Measurements from ENCODE around the gene BRPF3. TPM values are rescaled to one million over a fixed set of nuclear protein-coding genes. Genes with fewer than 3 reads are reported as not detected.

The BRPF3 gene
- total and polyA plus RNA-seq, 7 donors = 15.3 to 47.2 (median 21.0) TPM

DNA sequence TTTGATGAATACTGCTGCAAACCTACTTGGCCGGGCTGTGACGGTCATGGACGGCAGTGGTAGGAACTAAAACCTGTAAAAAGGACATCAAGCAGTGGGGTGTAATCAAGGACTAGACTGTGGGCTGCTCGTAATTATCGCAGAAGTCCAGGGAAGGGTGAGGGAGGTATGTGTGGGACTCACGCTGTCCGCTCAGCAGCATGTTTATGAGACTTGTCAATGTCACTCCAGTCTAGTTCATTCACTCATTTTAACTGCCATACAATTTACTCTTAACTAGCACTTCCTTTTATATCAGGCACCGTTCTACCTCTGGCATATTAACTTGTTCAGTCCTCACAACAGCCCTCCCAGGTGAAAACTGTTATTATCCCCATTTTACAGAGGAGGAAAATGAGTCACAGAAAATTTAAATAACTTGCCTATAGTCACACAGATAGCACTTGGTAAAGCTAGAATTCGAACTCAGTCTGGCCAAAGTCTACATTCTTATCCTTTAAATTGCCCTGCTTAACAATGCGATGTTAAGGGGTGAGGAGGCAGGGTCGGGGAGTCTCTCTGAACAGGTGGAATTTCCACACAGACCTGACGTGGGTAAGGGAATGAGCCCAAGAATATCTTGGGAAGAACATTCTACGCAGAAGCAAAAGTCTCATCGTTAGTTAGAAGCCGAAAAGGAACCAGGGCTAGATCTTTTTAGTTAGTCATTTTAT lies 77.4 kb downstream of the BRPF3 start:
- Histone ChIP-seq H3K4me3 (no peak overlapping the region), H3K36me3 (ENCODE audit: insufficient read depth in 1 of 2, low read depth in 1 of 2) (no peaks in the 10 kb centered on the region), H3K27ac (no peak overlapping the region), H3K4me1 (no peaks in the 10 kb centered on the region), H3K9me3 (no peaks in the 10 kb centered on the region), H3K27me3 (ENCODE audit: insufficient read depth in 3 of 3, low read length in 2 of 3) (peaks cover 0 to 53% (median 2%) of the 10 kb centered on the region in 3 donors)
- TF ChIP-seq, protein P1, sequence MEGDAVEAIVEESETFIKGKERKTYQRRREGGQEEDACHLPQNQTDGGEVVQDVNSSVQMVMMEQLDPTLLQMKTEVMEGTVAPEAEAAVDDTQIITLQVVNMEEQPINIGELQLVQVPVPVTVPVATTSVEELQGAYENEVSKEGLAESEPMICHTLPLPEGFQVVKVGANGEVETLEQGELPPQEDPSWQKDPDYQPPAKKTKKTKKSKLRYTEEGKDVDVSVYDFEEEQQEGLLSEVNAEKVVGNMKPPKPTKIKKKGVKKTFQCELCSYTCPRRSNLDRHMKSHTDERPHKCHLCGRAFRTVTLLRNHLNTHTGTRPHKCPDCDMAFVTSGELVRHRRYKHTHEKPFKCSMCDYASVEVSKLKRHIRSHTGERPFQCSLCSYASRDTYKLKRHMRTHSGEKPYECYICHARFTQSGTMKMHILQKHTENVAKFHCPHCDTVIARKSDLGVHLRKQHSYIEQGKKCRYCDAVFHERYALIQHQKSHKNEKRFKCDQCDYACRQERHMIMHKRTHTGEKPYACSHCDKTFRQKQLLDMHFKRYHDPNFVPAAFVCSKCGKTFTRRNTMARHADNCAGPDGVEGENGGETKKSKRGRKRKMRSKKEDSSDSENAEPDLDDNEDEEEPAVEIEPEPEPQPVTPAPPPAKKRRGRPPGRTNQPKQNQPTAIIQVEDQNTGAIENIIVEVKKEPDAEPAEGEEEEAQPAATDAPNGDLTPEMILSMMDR (IDR thresholded peaks at IDR 0.05) = no peak
- DNase-seq = no peak
- 73 to 77% (median 76%) methylated on average over 15 of the region's 15 CpGs for WGBS, 3 donors
- intact Hi-C loops (cut with DNase I) = no loop called here
- ATAC-seq = no peak

DNA sequence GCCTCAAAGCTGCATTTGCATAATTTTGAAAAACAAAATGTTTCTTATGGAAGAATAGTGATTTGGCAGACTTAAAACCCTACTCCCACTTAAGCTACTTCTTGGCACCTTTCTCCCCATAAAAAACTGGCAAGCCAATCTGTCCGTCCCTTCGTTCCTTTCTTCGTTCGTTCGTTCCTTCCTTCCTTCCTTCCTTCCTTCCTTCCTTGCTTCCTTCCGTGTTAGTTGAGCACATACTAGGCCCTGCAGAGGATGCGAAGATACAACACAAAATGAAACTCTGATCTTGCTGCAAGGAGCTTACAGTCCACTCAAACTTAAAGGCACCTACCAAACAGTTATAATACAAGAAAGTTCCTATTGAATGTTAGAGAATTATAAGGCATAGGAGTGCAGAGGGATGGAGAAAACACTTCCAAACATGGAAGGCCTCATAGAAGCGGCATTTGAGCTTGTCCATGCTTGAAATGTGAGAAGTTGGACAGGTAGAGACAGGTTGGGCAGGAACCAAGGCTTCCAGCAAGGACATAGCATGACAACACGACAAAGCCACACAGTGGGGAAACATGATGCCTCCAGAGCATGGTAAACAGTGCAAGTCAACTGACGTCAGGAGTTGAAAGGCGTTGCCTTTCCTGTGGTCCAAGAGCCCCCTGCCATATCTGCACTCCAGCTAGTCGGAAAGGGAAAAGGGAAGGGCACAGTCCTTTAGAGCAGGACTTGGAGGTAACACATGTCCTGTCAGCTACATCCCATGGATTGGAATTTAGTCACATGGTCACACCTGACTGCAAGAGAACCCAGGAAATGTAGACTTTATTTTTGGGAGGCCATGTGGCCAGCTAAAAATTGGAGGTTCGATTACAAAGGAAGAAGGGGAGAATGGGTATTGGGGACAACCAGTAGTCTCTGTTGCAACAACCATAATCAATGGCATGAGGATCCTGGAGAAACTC lies 80.3 kb downstream of the BRPF3 start:
- TF ChIP-seq, protein P1 (IDR thresholded peaks at IDR 0.05) = no peak
- Histone ChIP-seq H3K4me3 (no peak overlapping the region), H3K9me3 (no peaks in the 10 kb centered on the region), H3K27me3 (ENCODE audit: insufficient read depth in 3 of 3, low read length in 2 of 3) (peaks cover 5 to 26% (median 6%) of the 10 kb centered on the region in 3 donors), H3K36me3 (ENCODE audit: insufficient read depth in 1 of 2, low read depth in 1 of 2) (no peaks in the 10 kb centered on the region), H3K27ac (no peak overlapping the region), H3K4me1 (no peaks in the 10 kb centered on the region)
- DNase-seq (no peak), ATAC-seq (no peak)
- intact Hi-C loops (cut with DNase I) = no loop called here
- WGBS, 3 donors = 70 to 81% (median 72%) methylated on average over 13 of the region's 13 CpGs

DNA sequence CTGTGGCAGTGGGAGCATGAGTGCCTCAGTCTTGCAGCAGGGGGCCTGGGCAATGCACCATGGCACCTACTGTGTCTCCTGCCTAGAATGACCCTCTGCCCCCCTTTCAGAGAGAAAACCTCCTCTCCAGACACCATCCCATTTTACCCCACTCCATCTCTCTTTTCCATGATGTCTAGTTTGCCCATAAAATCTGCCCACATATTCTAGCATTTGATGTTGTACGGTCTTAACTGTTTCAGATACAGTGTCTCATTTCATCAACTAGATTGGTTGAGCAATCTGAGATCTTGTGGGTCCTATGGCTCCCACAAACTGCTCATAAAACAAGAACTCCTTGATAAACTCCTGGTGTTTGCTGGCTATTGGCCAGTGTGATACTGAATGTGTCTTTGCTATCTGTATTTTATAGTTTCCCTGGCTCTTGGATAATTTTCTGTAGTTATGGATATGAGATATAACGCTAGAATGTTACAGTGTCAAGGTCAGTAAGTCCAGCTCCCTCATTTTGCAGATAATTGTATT lies 81.5 kb downstream of the BRPF3 start:
- Histone ChIP-seq H3K27me3 (ENCODE audit: insufficient read depth in 3 of 3, low read length in 2 of 3) (peaks cover 5 to 22% (median 6%) of the 10 kb centered on the region in 3 donors), H3K4me3 (no peak overlapping the region)
- ATAC-seq = no peak

DNA sequence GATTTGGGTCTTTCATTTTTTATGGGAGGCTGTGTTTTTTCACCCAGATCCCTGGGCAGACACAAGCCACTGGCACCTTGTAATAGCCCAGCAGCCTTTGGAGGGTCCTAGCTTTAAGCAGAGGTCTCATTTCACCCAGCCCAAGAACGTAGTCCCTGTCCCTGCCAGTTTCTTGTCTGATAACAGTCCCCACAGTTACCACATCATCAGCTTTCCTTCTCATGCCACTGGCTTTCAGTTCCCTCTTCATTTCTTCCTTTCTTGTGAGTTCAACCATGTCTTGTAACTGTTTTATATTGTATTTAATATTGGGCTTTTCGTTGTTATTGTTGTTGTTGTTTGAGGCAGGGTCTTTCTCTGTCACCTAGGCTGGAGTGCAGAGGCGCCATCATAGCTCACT lies 83.9 kb downstream of the BRPF3 start:
- H3K9me3 ChIP-seq = no peaks in the 10 kb centered on the region
- no peak overlapping the region for H3K4me3 ChIP-seq
- H3K4me1 ChIP-seq = no peaks in the 10 kb centered on the region
- intact Hi-C loops (cut with DNase I) = no loop called here
- no peaks in the 10 kb centered on the region for H3K36me3 ChIP-seq (ENCODE audit: insufficient read depth in 1 of 2, low read depth in 1 of 2)
- TF ChIP-seq, protein P1 (IDR thresholded peaks at IDR 0.05) = no peak
- WGBS, 3 donors = 67 to 73% (median 67%) methylated on average over 3 of the region's 3 CpGs
- ATAC-seq (no peak), DNase-seq (no peak)
- H3K27ac ChIP-seq = no peak overlapping the region
- peaks cover 5 to 32% (median 14%) of the 10 kb centered on the region in 3 donors for H3K27me3 ChIP-seq (ENCODE audit: insufficient read depth in 3 of 3, low read length in 2 of 3)

More for the DNA sequence above, 81.5 kb downstream of the BRPF3 start:
- 68 to 73% (median 73%) methylated on average over 2 of the region's 2 CpGs for WGBS, 3 donors
- Histone ChIP-seq H3K36me3 (ENCODE audit: insufficient read depth in 1 of 2, low read depth in 1 of 2) (no peaks in the 10 kb centered on the region), H3K27ac (no peak overlapping the region), H3K4me1 (no peaks in the 10 kb centered on the region), H3K9me3 (no peaks in the 10 kb centered on the region)
- no peak for DNase-seq
- intact Hi-C loops (cut with DNase I) = no loop called here
- TF ChIP-seq, protein P1 (IDR thresholded peaks at IDR 0.05) = no peak
